ENCODE measurements around the gene RNF168.
"Not testable (repeated sequence)": the region's sequence is repeated elsewhere in the genome, so short reads cannot be mapped to it uniquely, and the experiment has no call there.

RNF168 gene

DNA sequence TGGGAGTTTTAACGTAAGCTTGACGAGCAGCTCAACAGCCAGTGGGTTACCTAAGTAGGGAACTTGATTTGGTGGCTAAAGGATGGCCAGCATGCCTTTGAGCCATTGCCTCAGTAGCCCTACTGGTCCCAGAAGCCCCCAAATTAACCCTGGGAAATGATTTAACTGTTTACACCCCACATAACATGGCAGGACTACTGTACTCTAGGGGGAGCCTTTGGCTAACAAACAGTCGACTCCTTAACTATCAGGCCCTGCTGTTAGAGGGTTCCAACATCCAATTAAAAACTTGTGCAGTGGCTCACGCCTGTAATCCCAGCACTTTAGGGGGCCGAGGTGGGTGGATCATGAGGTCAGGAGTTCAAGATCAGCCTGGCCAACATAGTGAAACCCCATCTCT, 21.0 kb upstream of the RNF168 start:
- Histone ChIP-seq H3K27ac (no peak overlapping the region), H3K4me3 (no peak overlapping the region)
- DNase-seq (ENCODE audit: low spot score): no peak
- TF ChIP-seq CTCF (IDR thresholded peaks at IDR 0.05): no peak

GRCh38 chr3:196523841-196524240, 20.3 kb upstream of the RNF168 start:
- DNase-seq (ENCODE audit: low spot score): no peak
- TF ChIP-seq CTCF (IDR thresholded peaks at IDR 0.05): no peak
- Histone ChIP-seq H3K27ac (no peak overlapping the region), H3K4me3 (no peak overlapping the region)

GRCh38 chr3:196521291-196521690, 17.7 kb upstream of the RNF168 start:
- not testable (repeated sequence) for H3K27ac ChIP-seq; DNase-seq (ENCODE audit: low spot score); H3K4me3 ChIP-seq

GRCh38 chr3:196519718-196520082, 16.1 kb upstream of the RNF168 start:
- H3K4me3 ChIP-seq: no peak overlapping the region
- H3K27ac ChIP-seq: no peak overlapping the region
- DNase-seq (ENCODE audit: low spot score): no peak
- TF ChIP-seq CTCF (IDR thresholded peaks at IDR 0.05): no peak

DNA sequence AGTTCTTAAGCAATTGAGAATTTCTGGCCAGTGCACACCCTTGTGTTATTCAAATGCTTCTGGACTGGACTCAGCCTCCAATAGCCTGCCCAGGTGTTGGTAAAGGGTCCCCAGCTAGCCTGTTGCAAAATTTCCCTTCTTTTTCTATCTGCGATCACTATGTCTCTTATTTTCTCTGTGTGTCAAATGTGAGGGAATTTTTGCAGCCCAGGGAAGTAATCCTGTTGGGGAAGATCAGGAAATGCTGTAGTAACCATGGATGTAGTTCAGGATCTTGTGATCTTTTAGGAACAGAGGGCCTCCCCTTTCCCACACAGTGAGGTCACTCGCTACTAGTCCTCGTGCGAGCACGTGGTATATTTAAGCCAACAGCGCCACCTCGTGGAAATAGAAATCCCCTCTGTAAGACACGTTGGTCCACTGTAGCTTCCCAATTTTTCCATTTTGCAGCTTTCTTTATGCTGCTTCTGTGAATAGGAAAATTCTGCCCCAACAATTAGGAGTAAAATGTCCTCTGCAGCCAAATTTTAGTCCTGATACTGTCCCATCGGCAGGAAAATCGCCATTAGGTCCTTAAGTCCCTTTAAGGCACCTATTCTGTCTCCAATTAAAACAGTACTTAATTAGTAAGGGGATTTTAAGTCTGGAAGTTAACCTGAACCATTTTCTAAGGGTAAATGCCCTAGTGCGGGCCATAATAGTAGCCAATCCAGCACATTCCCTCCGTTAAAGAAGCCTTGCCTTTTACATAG, 15.6 kb upstream of the RNF168 start:
- Histone ChIP-seq H3K27ac (no peak overlapping the region), H3K4me3 (no peak overlapping the region)
- no peak for DNase-seq (ENCODE audit: low spot score)
- no peak for TF ChIP-seq CTCF (IDR thresholded peaks at IDR 0.05)

- no peak overlapping the region for H3K4me3 ChIP-seq
- DNase-seq (ENCODE audit: low spot score): no peak
- H3K27ac ChIP-seq: no peak overlapping the region
- TF ChIP-seq CTCF (IDR thresholded peaks at IDR 0.05): no peak
Observed at GRCh38 chr3:196517919-196518318, 14.4 kb upstream of the RNF168 start.

DNA sequence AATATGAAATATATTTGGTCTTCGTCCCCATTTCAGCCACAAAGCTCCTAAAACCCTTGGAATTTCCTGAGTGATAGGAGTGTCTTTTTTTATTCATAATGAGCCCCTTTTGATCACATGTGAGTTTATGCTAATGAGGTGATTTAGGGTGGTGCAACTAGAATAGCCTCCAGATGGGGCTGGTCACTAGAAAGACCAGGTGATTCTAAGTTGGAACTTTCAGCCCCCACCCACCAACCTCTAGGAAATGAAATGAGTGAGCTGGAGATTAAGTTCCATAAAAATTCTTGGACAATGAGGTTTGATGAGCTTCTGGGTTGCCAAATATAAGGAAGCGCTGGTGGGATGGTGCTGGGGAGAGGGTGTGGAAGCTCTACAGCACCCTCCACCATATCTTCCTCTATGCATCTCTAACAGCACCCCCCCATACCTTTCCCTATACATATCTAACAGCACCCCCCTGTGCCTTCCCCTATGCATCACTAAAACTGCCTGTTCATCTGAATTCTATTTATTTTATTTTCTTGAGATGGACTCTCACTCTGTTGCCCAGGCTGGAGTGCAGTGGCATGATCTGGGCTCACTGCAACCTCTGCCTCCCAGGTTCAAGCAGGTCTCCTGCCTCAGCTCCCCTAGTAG, 13.7 kb upstream of the RNF168 start:
- TF ChIP-seq CTCF (IDR thresholded peaks at IDR 0.05): no peak
- Histone ChIP-seq H3K27ac (no peak overlapping the region), H3K4me3 (no peak overlapping the region)
- DNase-seq (ENCODE audit: low spot score): no peak
